Stimulated activated naive B cell treated with anti-CD40 and anti-IgM and Interleukin-4, amounts not matched to agents 10 μg/mL and 1 μg/mL and 100 μg/mL, for 72 hours (primary cell): Measurements from ENCODE around the gene LRRC3.
"Not testable (repeated sequence)": the region's sequence is repeated elsewhere in the genome, so short reads cannot be mapped to it uniquely, and the experiment has no call there.

Experiments
- ATAC-seq, 2 donors: fragments of 150-1000 bp; cut with Tn5 transposase; replicated peaks; 2 replicates each; pipeline ENCODE4 v1.10.0; 2021; ENCODE audit warnings: moderate library complexity in 1 of 2
- DNase-seq: peaks from one replicate; pipeline ENCODE4 v3.0.0; 2021
- H3K27ac Mint-ChIP-seq: one replicate; pipeline ENCODE4 v1.8.0; 2022; ENCODE audit warnings: mild to moderate bottlenecking, mixed read lengths
- H3K27me3 Mint-ChIP-seq, 2 donors: one replicate each; pipeline ENCODE4 v1.8.0; 2022; ENCODE audit warnings: mixed read lengths in 2 of 2
- H3K36me3 Mint-ChIP-seq, 2 donors: one replicate each; pipeline ENCODE4 v1.8.0; 2022; ENCODE audit warnings: mixed read lengths in 2 of 2, mild to moderate bottlenecking in 1 of 2
- H3K4me1 Mint-ChIP-seq, 2 donors: one replicate each; pipeline ENCODE4 v1.8.0; 2022; ENCODE audit warnings: mixed read lengths in 2 of 2, mild to moderate bottlenecking in 1 of 2
- H3K4me3 Mint-ChIP-seq, 2 donors: one replicate each; pipeline ENCODE4 v1.8.0; 2022; ENCODE audit warnings: mild to moderate bottlenecking in 2 of 2, mixed read lengths in 2 of 2, moderate library complexity in 1 of 2
- H3K9me3 Mint-ChIP-seq, 2 donors: one replicate each; pipeline ENCODE4 v1.8.0; 2022; ENCODE audit warnings: mixed read lengths in 2 of 2, mild to moderate bottlenecking in 1 of 2

The LRRC3 gene

GRCh38 chr21:44454747-44455523 lies at the start of gene LRRC3:
TSS of gene LRRC3 (plus strand) at chr21:44455510. CDS start at chr21:44456645, 1,135 bp downstream.
- ATAC-seq (peak; percentile 79 to 82), DNase-seq (peak; percentile 58)
- H3K27me3 Mint-ChIP-seq, result peaks cover 19 to 20% of the 10 kb centered on the region in 2 donors
- peak within 1 kb of the TSS; percentile 81 to 84 for H3K4me3 Mint-ChIP-seq
- H3K9me3 Mint-ChIP-seq, result peaks cover 0 to 6% of the 10 kb centered on the region in 2 donors
- H3K36me3 Mint-ChIP-seq, result no peaks in the 10 kb centered on the region
- H3K27ac Mint-ChIP-seq, result peak within 1 kb of the TSS; percentile 31
- peaks cover 2 to 15% of the 10 kb centered on the region in 2 donors for H3K4me1 Mint-ChIP-seq

- Mint-ChIP-seq H3K9me3 (peaks cover 2 to 3% of the 10 kb centered on the region in 2 donors), H3K27ac (peak overlapping the region; percentile 14), H3K36me3 (peaks cover 1 to 4% of the 10 kb centered on the region in 2 donors), H3K4me3 (no peak overlapping the region), H3K4me1 (no peaks in the 10 kb centered on the region), H3K27me3 (no peaks in the 10 kb centered on the region)
- ATAC-seq (no peak), DNase-seq (no peak)
These were observed 49.1 kb upstream of the LRRC3 start for GRCh38 chr21:44405948-44406872.

- Mint-ChIP-seq H3K27me3 (no peaks in the 10 kb centered on the region), H3K36me3 (peaks cover 3 to 4% of the 10 kb centered on the region in 2 donors), H3K4me3 (no peak overlapping the region), H3K4me1 (no peaks in the 10 kb centered on the region), H3K27ac (peak overlapping the region; percentile 92), H3K9me3 (peaks cover 2 to 3% of the 10 kb centered on the region in 2 donors)
- ATAC-seq (no peak), DNase-seq (no peak)
These were observed 48.4 kb upstream of the LRRC3 start for GRCh38 chr21:44406953-44407352.

GRCh38 chr21:44407493-44407892 lies 47.8 kb upstream of the LRRC3 start:
- Mint-ChIP-seq H3K27ac (no peak overlapping the region), H3K4me3 (no peak overlapping the region), H3K4me1 (no peaks in the 10 kb centered on the region), H3K9me3 (peaks cover 3 to 4% of the 10 kb centered on the region in 2 donors), H3K36me3 (peaks cover 4 to 7% of the 10 kb centered on the region in 2 donors), H3K27me3 (no peaks in the 10 kb centered on the region)
- no peak for ATAC-seq
- DNase-seq, result no peak

GRCh38 chr21:44408226-44408625 lies 47.1 kb upstream of the LRRC3 start:
- no peak overlapping the region for H3K4me3 Mint-ChIP-seq
- no peak for ATAC-seq
- peaks cover 4 to 9% of the 10 kb centered on the region in 2 donors for H3K36me3 Mint-ChIP-seq

GRCh38 chr21:44413566-44414290 lies 41.6 kb upstream of the LRRC3 start:
- no peak for DNase-seq
- Mint-ChIP-seq H3K4me3 (no peak overlapping the region), H3K27ac (no peak overlapping the region), H3K9me3 (peaks cover 0 to 3% of the 10 kb centered on the region in 2 donors), H3K27me3 (no peaks in the 10 kb centered on the region), H3K4me1 (no peaks in the 10 kb centered on the region), H3K36me3 (peaks cover 3 to 9% of the 10 kb centered on the region in 2 donors)
- ATAC-seq, result no peak

More at GRCh38 chr21:44408226-44408625, 47.1 kb upstream of the LRRC3 start:
- peaks cover 3 to 5% of the 10 kb centered on the region in 2 donors for H3K9me3 Mint-ChIP-seq
- no peaks in the 10 kb centered on the region for H3K27me3 Mint-ChIP-seq
- no peak overlapping the region for H3K27ac Mint-ChIP-seq
- DNase-seq, result no peak
- no peaks in the 10 kb centered on the region for H3K4me1 Mint-ChIP-seq

GRCh38 chr21:44414291-44415072 lies 40.8 kb upstream of the LRRC3 start:
- H3K27ac Mint-ChIP-seq, result no peak overlapping the region
- DNase-seq (no peak), ATAC-seq (no peak)
- no peaks in the 10 kb centered on the region for H3K27me3 Mint-ChIP-seq
- peaks cover 7 to 8% of the 10 kb centered on the region in 2 donors for H3K36me3 Mint-ChIP-seq
- H3K4me1 Mint-ChIP-seq, result no peaks in the 10 kb centered on the region
- no peak overlapping the region for H3K4me3 Mint-ChIP-seq
- H3K9me3 Mint-ChIP-seq, result peaks cover 3 to 5% of the 10 kb centered on the region in 2 donors

GRCh38 chr21:44415073-44416025 lies 40.0 kb upstream of the LRRC3 start:
- H3K27ac Mint-ChIP-seq, result no peak overlapping the region
- no peak for DNase-seq
- no peaks in the 10 kb centered on the region for H3K27me3 Mint-ChIP-seq
- no peaks in the 10 kb centered on the region for H3K4me1 Mint-ChIP-seq
- peaks cover 8 to 9% of the 10 kb centered on the region in 2 donors for H3K9me3 Mint-ChIP-seq
- H3K4me3 Mint-ChIP-seq, result no peak overlapping the region
- ATAC-seq, result no peak
- peaks cover 8 to 13% of the 10 kb centered on the region in 2 donors for H3K36me3 Mint-ChIP-seq

- peaks cover 8 to 13% of the 10 kb centered on the region in 2 donors for H3K36me3 Mint-ChIP-seq
- DNase-seq, result no peak
- H3K4me3 Mint-ChIP-seq, result no peak overlapping the region
- no peak overlapping the region for H3K27ac Mint-ChIP-seq
- H3K27me3 Mint-ChIP-seq, result no peaks in the 10 kb centered on the region
- no peak for ATAC-seq
- H3K4me1 Mint-ChIP-seq, result no peaks in the 10 kb centered on the region
- H3K9me3 Mint-ChIP-seq, result peaks cover 8 to 9% of the 10 kb centered on the region in 2 donors
These were observed 39.1 kb upstream of the LRRC3 start for GRCh38 chr21:44416193-44416592.

GRCh38 chr21:44417621-44418107 lies 37.6 kb upstream of the LRRC3 start:
- H3K36me3 Mint-ChIP-seq, H3K4me3 Mint-ChIP-seq, H3K4me1 Mint-ChIP-seq, H3K27me3 Mint-ChIP-seq, DNase-seq, H3K27ac Mint-ChIP-seq, H3K9me3 Mint-ChIP-seq, ATAC-seq: not testable (repeated sequence)

GRCh38 chr21:44418108-44418875 lies 37.0 kb upstream of the LRRC3 start:
- H3K27me3 Mint-ChIP-seq, result no peaks in the 10 kb centered on the region
- no peak overlapping the region for H3K4me3 Mint-ChIP-seq
- H3K9me3 Mint-ChIP-seq, result peaks cover 6 to 8% of the 10 kb centered on the region in 2 donors
- no peak overlapping the region for H3K27ac Mint-ChIP-seq
- peaks cover 5 to 8% of the 10 kb centered on the region in 2 donors for H3K36me3 Mint-ChIP-seq
- H3K4me1 Mint-ChIP-seq, result peaks cover 3 to 4% of the 10 kb centered on the region in 2 donors
- no peak for ATAC-seq
- no peak for DNase-seq

- DNase-seq (no peak), ATAC-seq (no peak)
- H3K27ac Mint-ChIP-seq, result no peak overlapping the region
- no peaks in the 10 kb centered on the region for H3K27me3 Mint-ChIP-seq
- H3K9me3 Mint-ChIP-seq, result peaks cover 6 to 8% of the 10 kb centered on the region in 2 donors
- H3K36me3 Mint-ChIP-seq, result peaks cover 5 to 8% of the 10 kb centered on the region in 2 donors
- H3K4me3 Mint-ChIP-seq, result no peak overlapping the region
- H3K4me1 Mint-ChIP-seq, result peaks cover 7 to 10% of the 10 kb centered on the region in 2 donors
These were observed 36.5 kb upstream of the LRRC3 start for GRCh38 chr21:44418876-44419230.
